Hypothalamus (tissue), 51 donors: ENCODE measurements around the gene DHX40.
"Not testable (repeated sequence)": the region's sequence is repeated elsewhere in the genome, so short reads cannot be mapped to it uniquely, and the experiment has no call there.

Experiments used
- DNase-seq, 51 donors: peaks; one replicate each; lab custom pipeline; 2025; lab: John Stamatoyannopoulos, UW

The DHX40 gene, protein sequence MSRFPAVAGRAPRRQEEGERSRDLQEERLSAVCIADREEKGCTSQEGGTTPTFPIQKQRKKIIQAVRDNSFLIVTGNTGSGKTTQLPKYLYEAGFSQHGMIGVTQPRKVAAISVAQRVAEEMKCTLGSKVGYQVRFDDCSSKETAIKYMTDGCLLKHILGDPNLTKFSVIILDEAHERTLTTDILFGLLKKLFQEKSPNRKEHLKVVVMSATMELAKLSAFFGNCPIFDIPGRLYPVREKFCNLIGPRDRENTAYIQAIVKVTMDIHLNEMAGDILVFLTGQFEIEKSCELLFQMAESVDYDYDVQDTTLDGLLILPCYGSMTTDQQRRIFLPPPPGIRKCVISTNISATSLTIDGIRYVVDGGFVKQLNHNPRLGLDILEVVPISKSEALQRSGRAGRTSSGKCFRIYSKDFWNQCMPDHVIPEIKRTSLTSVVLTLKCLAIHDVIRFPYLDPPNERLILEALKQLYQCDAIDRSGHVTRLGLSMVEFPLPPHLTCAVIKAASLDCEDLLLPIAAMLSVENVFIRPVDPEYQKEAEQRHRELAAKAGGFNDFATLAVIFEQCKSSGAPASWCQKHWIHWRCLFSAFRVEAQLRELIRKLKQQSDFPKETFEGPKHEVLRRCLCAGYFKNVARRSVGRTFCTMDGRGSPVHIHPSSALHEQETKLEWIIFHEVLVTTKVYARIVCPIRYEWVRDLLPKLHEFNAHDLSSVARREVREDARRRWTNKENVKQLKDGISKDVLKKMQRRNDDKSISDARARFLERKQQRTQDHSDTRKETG

GRCh38 chr17:59565171-59565958, at the start of gene DHX40:
DHX40 (plus strand) TSS chr17:59565610; CDS start chr17:59565672, 62 bp downstream.
- peak; percentile 43 to 96 (median 84) for DNase-seq

- no peak for DNase-seq
Measured at GRCh38 chr17:59516451-59516850, 49.0 kb upstream of the DHX40 start.

DNA sequence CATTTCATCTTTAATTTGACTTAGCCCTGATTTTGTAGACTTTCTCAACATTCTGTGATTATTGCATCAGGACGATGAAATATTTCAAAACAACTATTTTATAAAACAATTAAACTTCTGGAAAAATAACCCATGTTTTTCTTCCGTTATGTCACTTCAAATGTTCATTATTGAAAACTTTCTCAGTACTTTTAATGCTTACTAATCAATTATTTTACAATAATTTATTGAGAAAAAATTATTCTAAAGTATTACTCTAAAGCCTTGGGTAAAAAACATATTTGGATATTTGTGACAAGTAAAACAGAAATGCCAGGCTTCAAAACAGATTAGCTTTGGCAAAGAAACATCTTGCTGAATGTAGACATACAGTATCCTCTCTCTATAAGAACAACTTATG, 46.3 kb upstream of the DHX40 start:
- DNase-seq, result no peak

- DNase-seq, result no peak
Measured at GRCh38 chr17:59520251-59520650, 45.2 kb upstream of the DHX40 start.

DNA sequence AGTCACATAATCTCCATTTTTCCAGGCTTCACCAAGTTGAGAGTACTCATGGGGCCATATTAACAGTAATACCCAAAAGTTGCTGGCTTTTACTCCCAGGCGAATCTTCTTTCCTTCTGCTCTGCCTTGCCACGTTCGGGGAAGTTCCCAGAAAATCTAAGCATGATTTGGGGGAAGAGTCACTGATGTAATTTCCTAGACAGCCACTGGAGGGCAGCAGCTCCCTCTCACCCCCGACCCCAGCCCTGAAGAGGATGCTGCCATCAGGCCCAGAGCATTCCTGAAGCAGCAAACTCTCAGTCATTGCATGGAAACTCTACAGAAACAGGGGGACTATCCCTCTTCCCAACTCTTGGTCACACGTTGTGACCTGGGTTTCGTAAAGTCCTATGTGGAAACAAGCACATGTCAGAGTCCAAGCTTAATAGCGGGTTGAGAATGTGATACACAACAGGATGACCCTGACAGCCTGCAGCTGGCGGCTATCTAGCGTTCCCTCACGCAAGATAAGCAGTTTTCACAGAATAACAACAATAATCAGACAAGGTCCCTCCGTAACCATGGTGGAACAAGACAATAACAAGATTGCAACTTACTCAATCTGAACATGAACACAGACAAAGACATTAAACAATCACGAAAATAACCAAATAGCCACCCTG, 43.8 kb upstream of the DHX40 start:
- DNase-seq, result peak in 36 of 51 donors; percentile 1 to 71 (median 13)

- DNase-seq, result not testable (repeated sequence)
Measured at GRCh38 chr17:59524930-59525329, 40.5 kb upstream of the DHX40 start.

- DNase-seq, result no peak
Measured at GRCh38 chr17:59525668-59526067, 39.7 kb upstream of the DHX40 start.

- no peak for DNase-seq
Measured at GRCh38 chr17:59526451-59526850, 39.0 kb upstream of the DHX40 start.

DNA sequence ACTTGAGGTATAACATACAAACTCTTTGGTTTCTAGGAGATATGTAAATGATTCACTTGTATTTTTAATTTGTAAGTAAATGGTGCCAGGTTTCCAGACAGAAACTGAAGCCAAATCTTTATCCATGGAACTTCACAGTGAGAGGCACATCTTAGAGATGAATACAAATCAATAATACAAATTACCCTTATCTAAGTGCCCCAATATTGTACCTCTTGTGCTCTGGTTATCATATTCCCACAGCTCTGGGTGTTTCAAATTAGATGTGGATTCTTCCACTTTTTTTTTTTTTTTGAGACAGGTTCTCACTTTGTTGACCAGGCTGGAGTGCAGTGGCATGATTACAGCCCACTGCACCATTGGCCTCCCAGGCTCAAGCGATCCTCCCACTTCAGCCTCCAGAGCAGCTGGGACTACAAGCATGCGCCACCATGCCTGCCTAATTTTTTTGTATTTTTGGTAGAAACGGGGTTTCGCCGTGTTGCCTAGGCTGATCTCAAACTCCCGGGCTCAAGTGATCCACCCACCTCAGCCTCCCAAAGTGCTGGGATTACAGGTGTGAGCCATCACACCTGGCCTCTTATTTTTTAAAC, 38.0 kb upstream of the DHX40 start:
- peak in 1 of 51 donors; percentile 62 for DNase-seq

- peak in 1 of 51 donors; percentile 22 for DNase-seq
Measured at GRCh38 chr17:59527931-59528330, 37.5 kb upstream of the DHX40 start.

DNA sequence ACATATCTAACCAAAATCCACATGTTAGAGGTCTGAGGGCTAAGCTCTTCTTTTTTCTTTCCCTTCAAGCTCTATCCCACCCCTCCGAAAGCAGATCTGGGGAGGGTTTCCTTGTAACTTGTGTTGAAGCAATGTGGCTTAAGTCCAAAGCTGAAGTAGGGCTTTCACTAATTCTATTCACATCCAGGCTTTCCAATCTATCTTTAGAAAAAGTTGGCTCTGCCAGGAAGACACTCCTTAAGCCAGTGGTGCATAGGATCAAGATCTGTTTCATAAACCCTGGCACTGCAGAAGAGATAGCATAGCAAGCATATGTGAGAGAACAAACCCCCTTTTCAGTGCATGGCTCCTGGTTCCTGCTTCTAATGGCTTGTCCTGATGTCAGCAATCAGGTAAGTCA, 34.9 kb upstream of the DHX40 start:
- DNase-seq, result no peak

DNA sequence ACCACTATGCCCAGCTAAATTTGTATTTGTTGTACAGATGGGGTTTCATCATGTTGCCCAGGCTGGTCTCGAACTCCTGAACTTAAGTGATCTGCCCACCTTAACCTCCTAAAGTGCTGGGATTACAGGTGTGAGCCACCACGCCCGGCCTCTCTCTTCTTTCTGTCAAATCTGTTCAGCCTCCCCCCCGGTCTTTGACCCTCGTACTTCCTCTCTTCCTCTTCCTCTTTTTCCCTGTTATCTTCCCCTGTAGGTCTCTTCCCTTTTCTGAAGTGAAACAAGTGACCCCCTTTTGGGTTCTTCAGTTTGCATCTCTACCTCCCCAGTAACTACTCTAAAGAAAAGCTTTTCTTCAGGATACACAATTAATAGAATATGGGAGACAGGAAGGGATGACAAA, 31.7 kb upstream of the DHX40 start:
- DNase-seq, result peak in 1 of 51 donors; percentile 10

DNA sequence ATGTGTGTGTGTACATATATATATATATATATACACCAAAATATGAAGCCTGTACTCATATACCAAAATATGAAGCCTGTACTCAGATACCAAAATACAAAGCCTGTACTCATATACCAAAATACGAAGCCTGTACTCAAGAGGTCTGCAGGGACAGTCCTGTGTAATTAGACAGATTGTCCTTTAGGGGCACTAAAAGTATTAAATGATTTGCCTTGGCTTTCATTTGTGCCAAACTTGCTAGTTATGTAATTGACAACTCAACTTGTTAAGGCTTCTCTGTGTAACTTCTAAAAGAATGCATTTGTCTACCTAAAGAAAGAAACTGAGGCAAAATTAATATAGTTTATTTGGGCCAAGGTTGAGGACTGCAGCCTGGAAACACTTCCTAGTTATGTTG, 30.8 kb upstream of the DHX40 start:
- DNase-seq, result no peak

GRCh38 chr17:59538195-59538909, 27.1 kb upstream of the DHX40 start:
- DNase-seq, result no peak

- no peak for DNase-seq
Measured at GRCh38 chr17:59542960-59543635, 22.3 kb upstream of the DHX40 start.

DNA sequence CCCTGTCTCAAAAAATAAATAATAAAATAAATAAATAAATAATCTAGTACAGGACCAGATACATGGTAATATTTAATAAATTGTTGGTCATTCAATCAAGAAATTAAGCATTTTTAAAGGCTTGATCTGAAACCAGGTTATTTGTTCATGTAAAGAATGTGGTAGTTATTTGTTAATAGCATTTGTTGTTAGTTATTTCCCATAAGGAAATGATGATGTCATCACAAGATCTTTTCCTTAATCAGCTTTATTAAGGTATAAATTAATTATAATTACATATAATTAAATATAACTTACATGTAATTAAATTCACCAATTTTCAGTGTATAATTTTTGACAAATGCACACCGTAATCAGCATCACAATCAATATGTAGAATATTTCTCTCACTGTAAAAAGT, 19.5 kb upstream of the DHX40 start:
- no peak for DNase-seq

GRCh38 chr17:59547131-59547915, 18.1 kb upstream of the DHX40 start:
- DNase-seq, result no peak

DNA sequence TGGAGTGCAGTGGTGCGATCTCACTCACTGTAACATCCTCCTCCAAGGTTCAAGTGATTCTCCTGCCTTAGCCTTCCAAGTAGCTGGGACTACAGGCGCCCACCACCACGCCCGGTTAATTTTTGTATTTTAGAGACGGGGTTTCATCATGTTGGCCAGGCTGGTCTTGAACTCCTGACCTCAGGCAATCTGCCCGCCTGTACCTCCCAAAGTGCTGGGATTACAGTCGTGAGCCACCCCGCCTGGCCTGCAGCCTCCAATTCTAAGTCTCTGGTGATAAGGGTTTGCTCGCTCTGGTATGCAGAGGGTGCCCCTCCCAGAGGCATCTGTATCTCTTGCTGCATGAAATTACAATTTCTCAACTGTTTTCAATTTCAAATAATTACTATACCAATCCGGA, 16.4 kb upstream of the DHX40 start:
- DNase-seq, result not testable (repeated sequence)
